ENCODE measurements around the gene FHOD3. TPM values are rescaled to one million over a fixed set of nuclear protein-coding genes. Genes with fewer than 3 reads are reported as not detected.

FHOD3 gene
- total RNA-seq, 6 experiments from 2014 or later, result 0.44 to 1.2 (median 0.62) TPM

GRCh38 chr18:36595818-36596215, 298.3 kb downstream of the FHOD3 start:
- Histone ChIP-seq H3K9me3 (no peaks in the 10 kb centered on the region), H3K36me3 (no peaks in the 10 kb centered on the region), H3K27ac (no peak overlapping the region), H3K4me1 (no peaks in the 10 kb centered on the region), H3K27me3 (no peaks in the 10 kb centered on the region), H3K4me3 (no peak overlapping the region)
- DNase-seq (no peak), ATAC-seq (no peak)
- WGBS (ENCODE audit: insufficient coverage, low coverage, low lambda C conversion rate, missing lambda C conversion rate), result 74% methylated on average over 6 of the region's 6 CpGs
- intact Hi-C loops (cut with DNase I), result no loop called here
- no peak for TF ChIP-seq POLR2A (IDR thresholded peaks at IDR 0.05)
- TF ChIP-seq CTCF (IDR thresholded peaks at IDR 0.05), result no peak

- H3K4me3 ChIP-seq, result no peak overlapping the region
- intact Hi-C loops (cut with DNase I), result no loop called here
- H3K9me3 ChIP-seq, result no peaks in the 10 kb centered on the region
- 77% methylated on average over 4 of the region's 4 CpGs for WGBS (ENCODE audit: insufficient coverage, low coverage, low lambda C conversion rate, missing lambda C conversion rate)
- no peak for TF ChIP-seq CTCF (IDR thresholded peaks at IDR 0.05)
- no peak for TF ChIP-seq POLR2A (IDR thresholded peaks at IDR 0.05)
- no peak overlapping the region for H3K27ac ChIP-seq
- H3K27me3 ChIP-seq, result no peaks in the 10 kb centered on the region
- no peaks in the 10 kb centered on the region for H3K36me3 ChIP-seq
- H3K4me1 ChIP-seq, result no peaks in the 10 kb centered on the region
- ATAC-seq, result no peak
- no peak for DNase-seq
Measured at GRCh38 chr18:36597636-36598035, 300.1 kb downstream of the FHOD3 start.

- DNase-seq (no peak), ATAC-seq (no peak)
- WGBS (ENCODE audit: insufficient coverage, low coverage, low lambda C conversion rate, missing lambda C conversion rate), result 63% methylated on average over 3 of the region's 3 CpGs
- Histone ChIP-seq H3K27me3 (no peaks in the 10 kb centered on the region), H3K27ac (no peak overlapping the region), H3K4me3 (no peak overlapping the region), H3K4me1 (no peaks in the 10 kb centered on the region), H3K9me3 (no peaks in the 10 kb centered on the region), H3K36me3 (no peaks in the 10 kb centered on the region)
- intact Hi-C loops (cut with DNase I), result no loop called here
- TF ChIP-seq CTCF (IDR thresholded peaks at IDR 0.05), result no peak
- no peak for TF ChIP-seq POLR2A (IDR thresholded peaks at IDR 0.05)
Measured at GRCh38 chr18:36600548-36600947, 303.0 kb downstream of the FHOD3 start.

GRCh38 chr18:36601316-36601715, 303.8 kb downstream of the FHOD3 start:
- intact Hi-C loops (cut with DNase I), result no loop called here
- H3K27ac ChIP-seq, result no peak overlapping the region
- no peaks in the 10 kb centered on the region for H3K27me3 ChIP-seq
- WGBS (ENCODE audit: insufficient coverage, low coverage, low lambda C conversion rate, missing lambda C conversion rate), result 67% methylated on average over 1 of the region's 1 CpG
- ATAC-seq, result no peak
- TF ChIP-seq CTCF (IDR thresholded peaks at IDR 0.05) (no peak), POLR2A (IDR thresholded peaks at IDR 0.05) (no peak)
- H3K4me3 ChIP-seq, result no peak overlapping the region
- no peaks in the 10 kb centered on the region for H3K9me3 ChIP-seq
- no peaks in the 10 kb centered on the region for H3K4me1 ChIP-seq
- H3K36me3 ChIP-seq, result no peaks in the 10 kb centered on the region
- DNase-seq, result no peak

GRCh38 chr18:36602071-36602470, 304.6 kb downstream of the FHOD3 start:
- Histone ChIP-seq H3K36me3 (no peaks in the 10 kb centered on the region), H3K4me3 (no peak overlapping the region), H3K27ac (no peak overlapping the region), H3K27me3 (no peaks in the 10 kb centered on the region), H3K4me1 (no peaks in the 10 kb centered on the region), H3K9me3 (no peaks in the 10 kb centered on the region)
- DNase-seq (no peak), ATAC-seq (no peak)
- TF ChIP-seq CTCF (IDR thresholded peaks at IDR 0.05), result no peak
- no peak for TF ChIP-seq POLR2A (IDR thresholded peaks at IDR 0.05)
- intact Hi-C loops (cut with DNase I), result no loop called here
- 79% methylated on average over 2 of the region's 2 CpGs for WGBS (ENCODE audit: insufficient coverage, low coverage, low lambda C conversion rate, missing lambda C conversion rate)
